ENCODE measurements around the gene ZNF135. TPM values are rescaled to one million over a fixed set of nuclear protein-coding genes. Genes with fewer than 3 reads are reported as not detected.

Gene ZNF135
- total and polyA plus RNA-seq, 10 of the 15 experiments (the other 5 are each of a cell fraction or from before 2014, with no cell fraction given) = 0.04 TPM; not detected in 9

- FAIRE-seq = no peak
- no peak overlapping the region for H3K9ac ChIP-seq (ENCODE audit: control insufficient read depth, insufficient read depth, low read length)
- H3K79me2 ChIP-seq (ENCODE audit: control insufficient read depth, insufficient read depth, low read length) = no peaks in the 10 kb centered on the region
- ChIA-PET RAD21 (ENCODE audit: unreplicated experiment) (no interaction called here), SMC1A (ENCODE audit: uncharacterized antibody, unreplicated experiment) (no interaction called here), POLR2A (no interaction called here), CTCF (no interaction called here)
- no peak overlapping the region for H2AFZ ChIP-seq (ENCODE audit: control insufficient read depth, low read depth, low read length)
- no peaks in the 10 kb centered on the region for H4K20me1 ChIP-seq (ENCODE audit: control insufficient read depth, insufficient read depth)
- H3K27me3 ChIP-seq (replicated peaks in 1 of 2; ENCODE audit: control insufficient read depth in 2 of 2, insufficient read depth in 2 of 2, low read length in 1 of 2) = no peaks in the 10 kb centered on the region
- H3K4me1 ChIP-seq (ENCODE audit: control insufficient read depth, insufficient read depth, low read length) = no peaks in the 10 kb centered on the region
- 51% methylated on average over 11 of the region's 11 CpGs for WGBS (ENCODE audit: insufficient coverage, insufficient replicate concordance, low lambda C conversion rate, missing lambda C conversion rate)
- in situ Hi-C loops (cut with MboI) = no loop called here
- peaks cover 1% of the 10 kb centered on the region; the same call in 1 of the 3 replicates for H3K9me3 ChIP-seq (replicated peaks; ENCODE audit: control insufficient read depth, insufficient read depth, low read length)
- no peak overlapping the region for H3K4me3 ChIP-seq
- BruUV-seq (replicated peaks) = no TSS peak
- intact Hi-C loops (cut with micrococcal nuclease; ENCODE audit: unreplicated experiment) = no loop called here
- no peaks in the 10 kb centered on the region for H3K36me3 ChIP-seq (ENCODE audit: control insufficient read depth in 2 of 2, insufficient read depth in 2 of 2, low read length in 1 of 2)
- no peak overlapping the region for H3K27ac ChIP-seq (ENCODE audit: control insufficient read depth, insufficient read depth)
- H3K4me2 ChIP-seq (ENCODE audit: control insufficient read depth, insufficient read depth) = no peak overlapping the region
- no peak for ATAC-seq
- no peak for DNase-seq (ENCODE audit: low read depth, low spot score)
- TF ChIP-seq IKZF2 (IDR thresholded peaks at IDR 0.05) (no peak), MXI1 (IDR thresholded peaks at IDR 0.05; ENCODE audit: low read depth, low read length) (no peak), REST (IDR thresholded peaks at IDR 0.05; ENCODE audit: low read depth, low read length) (no peak), CREM (IDR thresholded peaks at IDR 0.05; ENCODE audit: low read depth) (no peak), ETV6 (conservative IDR thresholded peaks at IDR 0.05 in 1 of 2, IDR thresholded peaks at IDR 0.05 in 1 of 2; ENCODE audit: borderline replicate concordance in 1 of 2, low read depth in 1 of 2) (no peak), CHD1 (IDR thresholded peaks at IDR 0.05; ENCODE audit: low read depth, low read length) (no peak), BHLHE40 (IDR thresholded peaks at IDR 0.05; ENCODE audit: borderline replicate concordance in 1 of 2, low read depth in 2 of 2, low read length in 1 of 2) (no peak), ASH2L (IDR thresholded peaks at IDR 0.05; ENCODE audit: borderline replicate concordance, low read depth) (no peak), USF1 (IDR thresholded peaks at IDR 0.05; ENCODE audit: borderline replicate concordance, extremely low read length, insufficient read depth, low read depth, low read length) (no peak), ZBTB40 (IDR thresholded peaks at IDR 0.05; ENCODE audit: borderline replicate concordance) (no peak), SP1 (IDR thresholded peaks at IDR 0.05; ENCODE audit: low read depth, low read length) (no peak), SKIL (IDR thresholded peaks at IDR 0.05; ENCODE audit: low read depth, poor library complexity, severe bottlenecking) (no peak)
Observed at GRCh38 chr19:58091251-58091995, 32.3 kb downstream of the ZNF135 start.
